ENCODE results near the gene DPH5.

DPH5 gene

GRCh38 chr1:101000131-101000873 is 25.3 kb downstream of the DPH5 start:
- Histone ChIP-seq H3K4me3 (ENCODE audit: low read length) (no peak overlapping the region), H3K27ac (ENCODE audit: low read length) (no peak overlapping the region), H3K27me3 (ENCODE audit: low read depth, low read length) (no peaks in the 10 kb centered on the region), H3K9ac (ENCODE audit: low read length) (no peak overlapping the region), H3K79me2 (ENCODE audit: low read length) (no peaks in the 10 kb centered on the region), H3K4me2 (ENCODE audit: low read length) (no peak overlapping the region), H3K4me1 (ENCODE audit: low read length) (no peaks in the 10 kb centered on the region), H3K9me3 (ENCODE audit: insufficient read depth, low read length) (no peaks in the 10 kb centered on the region), H2AFZ (ENCODE audit: low read depth, low read length) (no peak overlapping the region), H4K20me1 (ENCODE audit: insufficient read depth, low read length) (no peaks in the 10 kb centered on the region), H3K36me3 (replicated peaks; ENCODE audit: low read depth, low read length) (peaks cover 2% of the 10 kb centered on the region)
- TF ChIP-seq EZH2phosphoT487 (IDR thresholded peaks at IDR 0.05; ENCODE audit: low read depth) (no peak), CTCF (IDR thresholded peaks at IDR 0.05; ENCODE audit: low read depth, low read length) (no peak)

DNA sequence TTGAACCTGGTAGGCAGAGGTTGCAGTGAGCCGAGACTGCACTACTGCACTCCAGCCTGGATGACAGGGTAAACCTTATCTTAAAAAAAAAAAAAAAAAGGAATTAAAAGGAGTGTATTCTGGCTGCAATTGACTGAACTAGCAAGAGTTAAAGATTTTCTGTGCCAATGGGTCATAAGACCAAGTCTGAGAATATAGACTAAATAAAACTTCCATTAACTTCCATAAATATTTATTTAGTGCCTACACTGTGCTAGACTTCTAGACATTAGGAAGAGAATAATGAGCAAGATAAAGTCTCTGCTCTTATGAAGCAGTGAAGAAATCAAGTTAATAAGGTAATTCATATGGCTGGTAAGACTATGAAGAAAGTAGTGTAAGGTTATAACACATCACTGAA is 27.2 kb downstream of the DPH5 start:
- H3K4me3 ChIP-seq (ENCODE audit: low read length), result no peak overlapping the region
- peaks cover 2% of the 10 kb centered on the region for H3K36me3 ChIP-seq (replicated peaks; ENCODE audit: low read depth, low read length)

DNA sequence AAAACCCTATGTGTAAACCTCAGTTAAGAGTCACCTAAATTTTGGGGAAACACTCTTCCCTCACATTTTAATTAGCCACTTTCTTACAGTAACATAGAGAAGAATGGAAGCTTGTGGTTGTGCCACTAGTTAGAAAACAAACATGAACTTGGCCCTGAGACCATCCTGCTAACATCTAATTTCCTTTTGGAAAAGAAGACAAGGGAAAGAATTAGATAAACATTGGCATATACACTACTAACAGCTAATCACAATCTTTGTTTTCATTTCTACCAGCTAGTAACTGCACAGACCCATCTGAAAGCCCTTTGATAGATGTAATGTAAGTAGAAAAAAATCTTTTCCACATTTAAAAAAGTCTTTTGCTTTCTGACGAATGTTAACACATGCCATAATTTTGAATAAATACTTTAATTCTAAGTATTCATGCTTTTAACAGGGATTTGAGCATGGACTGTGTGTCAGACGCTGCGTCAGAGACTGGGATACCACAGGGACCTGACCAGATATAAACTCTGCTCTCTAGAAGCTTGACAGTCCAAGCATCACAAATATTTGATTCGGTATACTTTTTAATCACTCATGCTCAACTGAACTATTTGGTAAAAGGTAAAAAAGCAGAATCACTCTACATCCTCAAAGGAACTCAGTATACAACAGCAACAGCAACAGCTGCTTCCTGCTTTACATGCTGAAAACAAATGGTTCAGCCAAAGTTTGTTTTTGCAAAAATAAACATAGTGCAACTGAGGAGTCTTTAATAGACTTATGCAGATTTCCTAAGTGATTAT is 30.2 kb downstream of the DPH5 start:
- Histone ChIP-seq H3K9ac (ENCODE audit: low read length) (no peak overlapping the region), H3K4me3 (ENCODE audit: low read length) (no peak overlapping the region), H3K79me2 (ENCODE audit: low read length) (no peaks in the 10 kb centered on the region), H3K4me1 (ENCODE audit: low read length) (no peaks in the 10 kb centered on the region), H3K27me3 (ENCODE audit: low read depth, low read length) (no peaks in the 10 kb centered on the region), H3K4me2 (ENCODE audit: low read length) (no peak overlapping the region), H4K20me1 (ENCODE audit: insufficient read depth, low read length) (no peaks in the 10 kb centered on the region), H3K9me3 (ENCODE audit: insufficient read depth, low read length) (no peaks in the 10 kb centered on the region), H3K27ac (ENCODE audit: low read length) (no peak overlapping the region), H3K36me3 (replicated peaks; ENCODE audit: low read depth, low read length) (peaks cover 3% of the 10 kb centered on the region), H2AFZ (ENCODE audit: low read depth, low read length) (no peak overlapping the region)
- TF ChIP-seq CTCF (IDR thresholded peaks at IDR 0.05; ENCODE audit: low read depth, low read length), result no peak
- no peak for TF ChIP-seq EZH2phosphoT487 (IDR thresholded peaks at IDR 0.05; ENCODE audit: low read depth)

More for the DNA sequence above, 27.2 kb downstream of the DPH5 start:
- Histone ChIP-seq H3K27ac (ENCODE audit: low read length) (no peak overlapping the region), H3K27me3 (ENCODE audit: low read depth, low read length) (no peaks in the 10 kb centered on the region), H3K4me1 (ENCODE audit: low read length) (no peaks in the 10 kb centered on the region), H3K4me2 (ENCODE audit: low read length) (no peak overlapping the region), H3K9ac (ENCODE audit: low read length) (no peak overlapping the region), H4K20me1 (ENCODE audit: insufficient read depth, low read length) (no peaks in the 10 kb centered on the region), H3K9me3 (ENCODE audit: insufficient read depth, low read length) (no peaks in the 10 kb centered on the region), H3K79me2 (ENCODE audit: low read length) (no peaks in the 10 kb centered on the region), H2AFZ (ENCODE audit: low read depth, low read length) (no peak overlapping the region)
- TF ChIP-seq CTCF (IDR thresholded peaks at IDR 0.05; ENCODE audit: low read depth, low read length) (no peak), EZH2phosphoT487 (IDR thresholded peaks at IDR 0.05; ENCODE audit: low read depth) (no peak)

GRCh38 chr1:100989306-100990077 is 36.1 kb downstream of the DPH5 start:
- Histone ChIP-seq H3K4me2 (ENCODE audit: low read length) (no peak overlapping the region), H2AFZ (ENCODE audit: low read depth, low read length) (no peak overlapping the region), H3K27ac (ENCODE audit: low read length) (no peak overlapping the region), H3K4me1 (ENCODE audit: low read length) (no peaks in the 10 kb centered on the region), H3K4me3 (ENCODE audit: low read length) (no peak overlapping the region), H3K9me3 (ENCODE audit: insufficient read depth, low read length) (no peaks in the 10 kb centered on the region), H3K27me3 (ENCODE audit: low read depth, low read length) (no peaks in the 10 kb centered on the region), H3K9ac (ENCODE audit: low read length) (no peak overlapping the region), H4K20me1 (ENCODE audit: insufficient read depth, low read length) (no peaks in the 10 kb centered on the region), H3K36me3 (replicated peaks; ENCODE audit: low read depth, low read length) (peaks cover 10% of the 10 kb centered on the region), H3K79me2 (ENCODE audit: low read length) (no peaks in the 10 kb centered on the region)
- TF ChIP-seq EZH2phosphoT487 (IDR thresholded peaks at IDR 0.05; ENCODE audit: low read depth) (no peak), CTCF (IDR thresholded peaks at IDR 0.05; ENCODE audit: low read depth, low read length) (no peak)
